K562 (cell line): Measurements from ENCODE around the gene CORIN. TPM values are rescaled to one million over a fixed set of nuclear protein-coding genes. Genes with fewer than 3 reads are reported as not detected.

ENCODE experiments used
- ATAC-seq: fragments of 200-7000 bp; cut with Tn5 transposase; 3 replicates; pipeline ENCODE4 v1.9.1; 2020; ENCODE audit warnings: moderate library complexity
- BruUV-seq: library from RNA; stranded (reverse); fragments of 400-500 nt; replicated peaks from 2 replicates; lab custom pipeline; 2021; lab: Mats Ljungman, UMichigan
- CTCF ChIA-PET: fragments of 300-600 bp; formaldehyde crosslinking; extraction: SDS; loops from one replicate; lab custom pipeline; 2021; ENCODE audit warnings: low intra/inter-chr PET ratio; lab: Yijun Ruan, JAX
- POLR2A ChIA-PET: fragments of 300-600, 350-650 bp; sonication (Branson Sonifier 250); formaldehyde crosslinking; extraction: SDS; loops from one replicate; lab custom pipeline; 2021; ENCODE audit warnings: antibody characterized with exemption, inconsistent platforms; lab: Yijun Ruan, JAX
- DNase-seq, 4 experiments: peaks; one replicate each; pipeline versions ENCODE4 v3.0.0 to v3.0.0-alpha.2; 2011 to 2018; ENCODE audit warnings: low spot score in 3 of 4, mixed read lengths in 3 of 4; ENCODE audit errors: extremely low read depth in 1 of 4
- FAIRE-seq: peaks from 2 replicates; lab custom pipeline; 2011; peaks lifted over from hg19 to GRCh38; lab: Jason Lieb, UNC
- H2AFZ ChIP-seq: 2 replicates; pipeline ENCODE4 v1.6.0; 2011; ENCODE audit warnings: low read depth, low read length, control low read depth, inconsistent platforms
- H3K27ac ChIP-seq: fragments of 200-600 bp; 3 replicates; pipeline ENCODE4 v1.8.0; 2011; ENCODE audit warnings: low read depth, mild to moderate bottlenecking, control low read depth, inconsistent platforms, low read length, moderate library complexity, mixed read lengths; ENCODE audit errors: extremely low read depth
- H3K27me3 ChIP-seq, 2 experiments: fragments of 300-600 bp in 1 of 2; 2 replicates in 1 of 2; 3 replicates in 1 of 2; pipeline versions ENCODE4 v1.6.0 to v1.8.0; 2011; ENCODE audit warnings: inconsistent platforms in 2 of 2, low read length in 2 of 2, mild to moderate bottlenecking in 1 of 2, mixed read lengths in 1 of 2, moderate library complexity in 1 of 2; ENCODE audit not compliant: control insufficient read depth in 2 of 2, insufficient read depth in 2 of 2
- H3K36me3 ChIP-seq: fragments of 300-600 bp; 3 replicates; pipeline ENCODE4 v1.8.0; 2011; ENCODE audit warnings: mild to moderate bottlenecking, low read length, inconsistent platforms; ENCODE audit not compliant: control insufficient read depth, insufficient read depth
- H3K4me1 ChIP-seq, 2 experiments: fragments of 200-600 bp in 1 of 2; replicated peaks in 1 of 2; 2 replicates in 1 of 2; 3 replicates in 1 of 2; pipeline versions ENCODE4 v1.5.1 to v1.8.0; 2011; ENCODE audit warnings: inconsistent platforms in 2 of 2, low read length in 2 of 2, mild to moderate bottlenecking in 1 of 2, mixed read lengths in 1 of 2, moderate library complexity in 1 of 2; ENCODE audit not compliant: control insufficient read depth in 2 of 2, insufficient read depth in 2 of 2
- H3K4me2 ChIP-seq: 2 replicates; pipeline ENCODE4 v1.6.1; 2011; ENCODE audit warnings: low read length, control low read depth, inconsistent platforms, mixed read lengths; ENCODE audit not compliant: insufficient read depth
- H3K4me3 ChIP-seq: fragments of 200-600 bp; sonication (generic), shearing (Covaris generic); 2 replicates; pipeline ENCODE4 v1.5.1; 2016; ENCODE audit warnings: control low read depth, inconsistent platforms
- H3K79me2 ChIP-seq: fragments of 200-600 bp; 3 replicates; pipeline ENCODE4 v1.8.0; 2011; ENCODE audit warnings: low read length, inconsistent platforms; ENCODE audit not compliant: control insufficient read depth, insufficient read depth
- H3K9ac ChIP-seq, 2 experiments: 2 replicates each; pipeline versions ENCODE4 v1.6.0 to v1.6.1; 2011; ENCODE audit warnings: low read depth in 2 of 2, low read length in 2 of 2, control low read depth in 1 of 2, inconsistent platforms in 1 of 2, mild to moderate bottlenecking in 1 of 2, mixed read lengths in 1 of 2; ENCODE audit not compliant: insufficient read depth in 1 of 2
- H3K9me1 ChIP-seq: one replicate; pipeline ENCODE4 v1.6.0; 2011; ENCODE audit warnings: inconsistent platforms, mild to moderate bottlenecking, low read length, moderate library complexity; ENCODE audit not compliant: control insufficient read depth, insufficient read depth
- H3K9me3 ChIP-seq: replicated peaks from 2 replicates; pipeline ENCODE4 v1.5.1; 2011; ENCODE audit warnings: low read depth, low read length, inconsistent platforms; ENCODE audit not compliant: control insufficient read depth, insufficient read depth
- H4K20me1 ChIP-seq: replicated peaks from 2 replicates; pipeline ENCODE4 v1.6.1; 2011; ENCODE audit warnings: low read length, inconsistent platforms, mixed read lengths; ENCODE audit not compliant: control insufficient read depth, insufficient read depth
- BRF2 ChIP-seq: IDR thresholded peaks from 3 replicates; pipeline ENCODE4 v1.6.1; 2011; ENCODE audit warnings: borderline replicate concordance, mild to moderate bottlenecking; ENCODE audit not compliant: insufficient read length, insufficient read depth
- ELF1 ChIP-seq: fragments of 200-800 bp; sonication (Bioruptor generic); IDR thresholded peaks from 2 replicates; pipeline ENCODE4 v1.6.1; 2016; ENCODE audit warnings: missing genetic modification characterization, missing compliant biosample characterization
- HLTF ChIP-seq: fragments of 450-650 bp; IDR thresholded peaks from 2 replicates; pipeline ENCODE4 v1.6.1; 2016
- KLF16 ChIP-seq: IDR thresholded peaks from 2 replicates; pipeline ENCODE4 v1.6.1; 2016; ENCODE audit warnings: antibody characterized with exemption
- LCOR ChIP-seq: sonication (generic); formaldehyde crosslinking; IDR thresholded peaks from 2 replicates; pipeline ENCODE4 v1.8.0; 2022; ENCODE audit warnings: mild to moderate bottlenecking, missing genetic modification reagents
- MAFG ChIP-seq: fragments of 450-650 bp; conservative IDR thresholded peaks from 2 replicates; pipeline ENCODE4 v1.6.1; 2016; ENCODE audit warnings: missing genetic modification characterization, missing compliant biosample characterization
- NR2F6 ChIP-seq: fragments of 450-650 bp; formaldehyde crosslinking; IDR thresholded peaks from 2 replicates; pipeline ENCODE4 v1.4.0; 2020; ENCODE audit warnings: mild to moderate bottlenecking
- ZNF398 ChIP-seq: fragments of 250-450 bp; sonication (Bioruptor Pico); IDR thresholded peaks from 2 replicates; pipeline ENCODE4 v1.8.0; 2021; ENCODE audit warnings: moderate library complexity, mild to moderate bottlenecking, inconsistent platforms
- in situ Hi-C: fragments of 300-500 bp; cut with MboI; formaldehyde crosslinking; loops from 4 replicates; pipeline ENCODE4 v1.15.0; 2018; ENCODE audit warnings: inconsistent platforms, mixed read lengths
- intact Hi-C: fragments of 100-400 bp; cut with micrococcal nuclease; formaldehyde crosslinking; loops from 2 replicates; pipeline ENCODE4 v1.14.2; 2022
- polyA plus RNA-seq, 8 experiments: library from polyadenylated mRNA; depleted of rRNA in 4 of 8; stranded (reverse) in 5 of 8; unstranded in 3 of 8; fragments of >200 nt; fragmentation: Nextera tagmentation in 2 of 8; fragmentation: Illumina TruSeq in 1 of 8; extraction: Ambion mirVana in 2 of 8; extraction: Trizol in 1 of 8; gene quantifications; 2 replicates each; pipeline versions ENCODE4 v1.2.1 to v1.2.3, GENCODE V29; 2011 to 2014; ENCODE audit warnings: inconsistent platforms in 1 of 8, missing spikeins in 1 of 8
- total RNA-seq, 7 experiments: library from RNA; depleted of rRNA in 6 of 7; stranded (reverse); fragments of >200 nt in 6 of 7; fragmentation: Illumina TruSeq in 2 of 7; extraction: Trizol in 2 of 7; gene quantifications; 2 replicates each; pipeline versions ENCODE4 v1.2.1 to v1.2.3, GENCODE V29; 2011 to 2021; ENCODE audit warnings: low replicate concordance in 1 of 7

The CORIN gene
- total and polyA plus RNA-seq, 9 of the 15 experiments (the other 6 are each of a cell fraction or from before 2014, with no cell fraction given), result 0.04 to 0.31 (median 0.08) TPM; not detected in 4

GRCh38 chr4:47744253-47744652, 93.6 kb downstream of the CORIN start (continued):
- peak; percentile 95 for TF ChIP-seq MAFG (tag)

GRCh38 chr4:47741200-47741599, 96.7 kb downstream of the CORIN start:
- Histone ChIP-seq H3K9me3 (no peaks in the 10 kb centered on the region), H3K27me3 (no peaks in the 10 kb centered on the region), H3K4me2 (no peak overlapping the region), H3K4me3 (no peak overlapping the region), H3K27ac (no peak overlapping the region), H3K36me3 (no peaks in the 10 kb centered on the region), H3K9me1 (no peaks in the 10 kb centered on the region), H3K4me1 (no peaks in the 10 kb centered on the region), H4K20me1 (no peaks in the 10 kb centered on the region), H3K79me2 (no peaks in the 10 kb centered on the region), H3K9ac (no peak overlapping the region), H2AFZ (no peak overlapping the region)
- no TSS peak for BruUV-seq
- no peak for ATAC-seq
- no peak for FAIRE-seq
- intact Hi-C loops (no loop called here), in situ Hi-C loops (no loop called here)
- TF ChIP-seq ZNF398 (no peak), KLF16 (no peak), ELF1 (tag) (no peak), HLTF (no peak), BRF2 (no peak), LCOR (no peak), NR2F6 (CRISPR knock-in tag) (no peak)
- POLR2A ChIA-PET, result interaction anchor here (1.7 kb wide), 1 partner anchor 13 kb away, joined by 4 read pairs; no protein-coding TSS in a partner anchor
- DNase-seq, result no peak
- CTCF ChIA-PET, result no interaction called here
